CD14-positive monocyte (primary cell): ENCODE measurements around the gene DMPK. TPM values are rescaled to one million over a fixed set of nuclear protein-coding genes. Genes with fewer than 3 reads are reported as not detected.

Experiments
- DNase-seq, 3 donors: peaks; one replicate each; pipeline ENCODE4 v3.0.0-alpha.2; 2011 to 2022
- H2AFZ ChIP-seq: 2 replicates; pipeline ENCODE4 v1.6.0; 2012; ENCODE audit warnings: mild to moderate bottlenecking, low read depth, low read length, inconsistent platforms; ENCODE audit not compliant: insufficient read depth, poor library complexity, severe bottlenecking
- H3K27ac ChIP-seq, 2 donors: 1 replicate in 1 of 2; 2 replicates in 1 of 2; pipeline ENCODE4 v1.5.1; 2012 to 2013; ENCODE audit warnings: low read length in 2 of 2, control low read depth in 1 of 2, inconsistent platforms in 1 of 2, low read depth in 1 of 2, mild to moderate bottlenecking in 1 of 2
- H3K27me3 ChIP-seq, 2 donors: one replicate each; pipeline versions ENCODE4 v1.6.0 to v1.6.1; 2011 to 2013; ENCODE audit warnings: low read length in 2 of 2; ENCODE audit not compliant: control insufficient read depth in 2 of 2, insufficient read depth in 2 of 2
- H3K36me3 ChIP-seq, 2 donors: replicated peaks in 1 of 2; 1 replicate in 1 of 2; 2 replicates in 1 of 2; pipeline versions ENCODE4 v1.5.1 to v1.6.1; 2012 to 2013; ENCODE audit warnings: low read length in 2 of 2, control low read depth in 1 of 2, inconsistent platforms in 1 of 2, mild to moderate bottlenecking in 1 of 2; ENCODE audit not compliant: insufficient read depth in 2 of 2, control insufficient read depth in 1 of 2
- H3K4me1 ChIP-seq, 2 donors: 1 replicate in 1 of 2; 2 replicates in 1 of 2; pipeline versions ENCODE4 v1.5.1 to v1.6.1; 2012 to 2013; ENCODE audit warnings: low read length in 2 of 2, control low read depth in 1 of 2, inconsistent platforms in 1 of 2, mild to moderate bottlenecking in 1 of 2, moderate library complexity in 1 of 2; ENCODE audit not compliant: insufficient read depth in 2 of 2, control insufficient read depth in 1 of 2
- H3K4me2 ChIP-seq: replicated peaks from 2 replicates; pipeline ENCODE3; 2012; ENCODE audit warnings: low read length, moderate library complexity, mild to moderate bottlenecking; ENCODE audit not compliant: poor library complexity, severe bottlenecking; ENCODE audit errors: extremely low read depth
- H3K4me3 ChIP-seq, 3 experiments: fragments of 200-600 bp in 1 of 3; sonication (generic) in 1 of 3; replicated peaks in 1 of 3; 1 replicate in 2 of 3; 2 replicates in 1 of 3; pipeline ENCODE4 v1.5.1; 2011 to 2013; ENCODE audit warnings: low read length in 3 of 3, mild to moderate bottlenecking in 3 of 3, control low read depth in 2 of 3, low read depth in 2 of 3, inconsistent platforms in 1 of 3, moderate library complexity in 1 of 3
- H3K79me2 ChIP-seq: 2 replicates; pipeline ENCODE4 v1.6.0; 2012; ENCODE audit warnings: mild to moderate bottlenecking, control low read depth, inconsistent platforms, low read length, moderate library complexity; ENCODE audit not compliant: insufficient read depth
- H3K9ac ChIP-seq: 2 replicates; pipeline ENCODE4 v1.6.0; 2017; ENCODE audit warnings: low read length, mild to moderate bottlenecking; ENCODE audit not compliant: insufficient read depth, poor library complexity, severe bottlenecking
- H3K9me3 ChIP-seq, 2 donors: replicated peaks in 1 of 2; 1 replicate in 1 of 2; 2 replicates in 1 of 2; pipeline versions ENCODE4 v1.5.1 to v1.6.1; 2012 to 2013; ENCODE audit warnings: low read length in 2 of 2, control low read depth in 1 of 2; ENCODE audit not compliant: control insufficient read depth in 1 of 2, insufficient read depth in 1 of 2
- H4K20me1 ChIP-seq: 2 replicates; pipeline ENCODE4 v1.6.0; 2012; ENCODE audit warnings: mild to moderate bottlenecking, low read length, control low read depth, moderate library complexity; ENCODE audit not compliant: insufficient read depth
- H3K27ac Mint-ChIP-seq, 7 donors: one replicate each; pipeline ENCODE4 v1.8.0; 2020; ENCODE audit warnings: mild to moderate bottlenecking in 7 of 7, mixed read lengths in 7 of 7, moderate library complexity in 6 of 7, inconsistent platforms in 2 of 7
- H3K27me3 Mint-ChIP-seq, 3 donors: one replicate each; pipeline ENCODE4 v1.8.0; 2021 to 2022; ENCODE audit warnings: low read depth in 3 of 3, mild to moderate bottlenecking in 3 of 3, mixed read lengths in 3 of 3, moderate library complexity in 3 of 3, inconsistent platforms in 1 of 3
- H3K36me3 Mint-ChIP-seq, 2 donors: one replicate each; pipeline ENCODE4 v1.8.0; 2020; ENCODE audit warnings: mixed read lengths in 2 of 2, inconsistent platforms in 1 of 2, mild to moderate bottlenecking in 1 of 2
- H3K4me1 Mint-ChIP-seq: one replicate; pipeline ENCODE4 v1.8.0; 2020; ENCODE audit warnings: mild to moderate bottlenecking, mixed read lengths
- H3K4me3 Mint-ChIP-seq, 2 donors: one replicate each; pipeline ENCODE4 v1.8.0; 2020; ENCODE audit warnings: mild to moderate bottlenecking in 2 of 2, mixed read lengths in 2 of 2, moderate library complexity in 1 of 2
- H3K9me3 Mint-ChIP-seq, 7 donors: one replicate each; pipeline ENCODE4 v1.8.0; 2020 to 2022; ENCODE audit warnings: mixed read lengths in 7 of 7, mild to moderate bottlenecking in 6 of 7, moderate library complexity in 6 of 7, inconsistent platforms in 2 of 7
- WGBS: methylation state at CpG from one replicate; pipeline ENCODE4 v1.1.5; 2013; ENCODE audit warnings: missing lambda C conversion rate; ENCODE audit not compliant: insufficient coverage; 5-methylcytosine and 5-hydroxymethylcytosine counted together
- intact Hi-C, 2 donors: fragments of 100-400 bp; cut with micrococcal nuclease; formaldehyde crosslinking; loops; one replicate each; pipeline versions ENCODE4 v1.15.0 to v1.15.1; 2023
- polyA plus RNA-seq, 3 donors: library from polyadenylated mRNA; depleted of rRNA in 1 of 3; unstranded in 2 of 3; stranded (reverse) in 1 of 3; fragments of 300-500 nt in 2 of 3; fragments of >200 nt in 1 of 3; fragmentation: Illumina TruSeq in 2 of 3; gene quantifications; 1 replicate in 2 of 3; 2 replicates in 1 of 3; pipeline ENCODE4 v1.2.3, GENCODE V29; 2012 to 2021
- TF ChIP-seq, protein P1 (sequence below): fragments of 200-600 bp; IDR thresholded peaks from one replicate; pipeline ENCODE4 v1.8.0; 2022; ENCODE audit warnings: antibody characterized with exemption, mild to moderate bottlenecking

DMPK gene
- polyA plus RNA-seq, 3 donors, result 0.17 to 3.8 TPM; not detected in 1

DNA sequence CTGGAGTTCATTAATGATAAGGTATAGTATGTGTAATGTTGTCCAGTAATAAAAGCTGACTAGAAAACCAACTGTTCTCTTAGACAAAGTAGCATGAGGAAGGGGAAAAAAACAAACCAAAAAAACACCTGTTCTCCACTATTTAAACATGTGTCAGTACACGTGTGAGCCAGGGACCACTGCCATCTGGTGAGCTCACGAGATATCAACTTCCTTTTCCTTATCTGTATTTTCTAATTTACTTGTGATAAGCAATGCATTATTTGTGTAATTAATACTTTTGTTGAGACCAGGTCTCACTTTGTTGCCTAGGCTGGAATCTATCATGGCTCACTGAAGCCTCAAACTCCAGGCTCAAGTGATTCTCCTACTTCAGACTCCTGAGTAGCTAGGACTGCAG lies 8.9 kb downstream of the DMPK start:
- no peak overlapping the region for H3K27ac ChIP-seq
- no CpG with 5 or more reads among the region's 2 CpGs for WGBS
- no peak overlapping the region for H3K4me3 ChIP-seq
- H3K27me3 Mint-ChIP-seq, result peaks cover 75 to 99% (median 81%) of the 10 kb centered on the region in 3 donors
- H4K20me1 ChIP-seq, result peaks cover 62% of the 10 kb centered on the region
- TF ChIP-seq, protein P1, sequence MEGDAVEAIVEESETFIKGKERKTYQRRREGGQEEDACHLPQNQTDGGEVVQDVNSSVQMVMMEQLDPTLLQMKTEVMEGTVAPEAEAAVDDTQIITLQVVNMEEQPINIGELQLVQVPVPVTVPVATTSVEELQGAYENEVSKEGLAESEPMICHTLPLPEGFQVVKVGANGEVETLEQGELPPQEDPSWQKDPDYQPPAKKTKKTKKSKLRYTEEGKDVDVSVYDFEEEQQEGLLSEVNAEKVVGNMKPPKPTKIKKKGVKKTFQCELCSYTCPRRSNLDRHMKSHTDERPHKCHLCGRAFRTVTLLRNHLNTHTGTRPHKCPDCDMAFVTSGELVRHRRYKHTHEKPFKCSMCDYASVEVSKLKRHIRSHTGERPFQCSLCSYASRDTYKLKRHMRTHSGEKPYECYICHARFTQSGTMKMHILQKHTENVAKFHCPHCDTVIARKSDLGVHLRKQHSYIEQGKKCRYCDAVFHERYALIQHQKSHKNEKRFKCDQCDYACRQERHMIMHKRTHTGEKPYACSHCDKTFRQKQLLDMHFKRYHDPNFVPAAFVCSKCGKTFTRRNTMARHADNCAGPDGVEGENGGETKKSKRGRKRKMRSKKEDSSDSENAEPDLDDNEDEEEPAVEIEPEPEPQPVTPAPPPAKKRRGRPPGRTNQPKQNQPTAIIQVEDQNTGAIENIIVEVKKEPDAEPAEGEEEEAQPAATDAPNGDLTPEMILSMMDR, result no peak
- peaks cover 11 to 13% of the 10 kb centered on the region in 2 donors for H3K36me3 Mint-ChIP-seq
- H2AFZ ChIP-seq, result no peak overlapping the region
- H3K36me3 ChIP-seq, result no peaks in the 10 kb centered on the region
- peaks cover 20% of the 10 kb centered on the region for H3K4me1 Mint-ChIP-seq
- intact Hi-C loops, result no loop called here
- H3K4me3 Mint-ChIP-seq, result peak overlapping the region in 1 of 2 donors; percentile 81
- no peak overlapping the region for H3K9ac ChIP-seq
- H3K27ac Mint-ChIP-seq, result no peak overlapping the region
- no peak for DNase-seq
- H3K79me2 ChIP-seq, result no peaks in the 10 kb centered on the region
- no peak overlapping the region for H3K4me2 ChIP-seq
- peaks cover 21 to 26% of the 10 kb centered on the region in 2 donors for H3K4me1 ChIP-seq
- H3K9me3 ChIP-seq, result peaks cover 6 to 13% of the 10 kb centered on the region in 2 donors
- H3K9me3 Mint-ChIP-seq, result peaks cover 0 to 29% (median 18%) of the 10 kb centered on the region in 7 donors
- peaks cover 50 to 87% of the 10 kb centered on the region in 2 donors for H3K27me3 ChIP-seq

DNA sequence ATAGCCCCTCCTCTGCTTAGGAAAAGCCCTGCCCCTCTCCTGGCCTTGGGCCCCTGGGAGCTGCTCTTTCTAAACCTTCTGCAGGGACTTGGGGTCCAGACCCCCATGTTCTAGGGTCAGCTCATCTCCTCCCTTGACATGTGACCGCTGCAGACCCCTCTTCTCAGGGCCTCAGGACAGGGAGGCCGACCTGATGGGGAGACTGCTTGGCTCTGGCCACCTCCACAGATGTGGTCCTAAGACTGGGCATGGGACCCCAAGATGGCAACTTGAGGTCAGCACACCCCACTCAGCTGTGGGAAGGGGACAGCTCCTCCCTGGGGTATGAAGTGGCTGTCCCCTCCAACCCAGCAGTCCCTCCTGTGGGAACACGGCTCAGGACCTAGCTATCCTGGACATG lies 9.4 kb downstream of the DMPK start:
- Mint-ChIP-seq H3K27me3 (peaks cover 75 to 99% (median 79%) of the 10 kb centered on the region in 3 donors), H3K4me1 (peaks cover 22% of the 10 kb centered on the region), H3K9me3 (peaks cover 0 to 31% (median 18%) of the 10 kb centered on the region in 7 donors), H3K36me3 (peaks cover 10 to 12% of the 10 kb centered on the region in 2 donors), H3K4me3 (peak overlapping the region in 1 of 2 donors; percentile 81), H3K27ac (no peak overlapping the region)
- peaks cover 60% of the 10 kb centered on the region for H4K20me1 ChIP-seq
- H3K9me3 ChIP-seq, result peaks cover 6 to 13% of the 10 kb centered on the region in 2 donors
- TF ChIP-seq, protein P1, result no peak
- H3K36me3 ChIP-seq, result no peaks in the 10 kb centered on the region
- no peak overlapping the region for H3K4me2 ChIP-seq
- no peak for DNase-seq
- H3K27ac ChIP-seq, result no peak overlapping the region
- peaks cover 54 to 85% of the 10 kb centered on the region in 2 donors for H3K27me3 ChIP-seq
- no peak overlapping the region for H3K4me3 ChIP-seq
- intact Hi-C loops, result no loop called here
- WGBS, result 83% methylated on average over 1 of the region's 3 CpGs
- no peak overlapping the region for H3K9ac ChIP-seq
- H3K79me2 ChIP-seq, result no peaks in the 10 kb centered on the region
- H2AFZ ChIP-seq, result no peak overlapping the region
- peaks cover 24 to 31% of the 10 kb centered on the region in 2 donors for H3K4me1 ChIP-seq
